ENCODE data around the gene DNTT.

Gene DNTT

DNA sequence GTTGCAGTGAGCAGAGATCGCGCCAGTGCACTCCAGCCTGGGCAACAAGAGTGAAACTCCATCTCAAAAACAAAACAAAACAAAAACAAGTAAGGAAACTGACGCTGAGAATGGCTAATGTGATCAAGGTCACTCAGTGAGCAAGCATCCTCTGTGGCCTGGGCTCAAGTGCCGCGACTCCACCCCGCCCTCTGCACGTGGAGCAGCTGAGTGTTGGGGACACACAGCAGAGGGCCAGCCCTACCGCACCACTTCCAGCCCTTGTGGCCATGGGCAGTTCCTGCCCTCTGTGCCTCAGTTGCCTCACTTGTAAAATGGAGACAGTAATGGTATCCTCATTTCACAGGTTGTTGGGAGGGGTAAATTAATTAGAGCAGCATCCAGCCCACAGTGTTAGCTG is 75.5 kb downstream of the DNTT start:
- no peak for DNase-seq (ENCODE audit: low read depth)

DNA sequence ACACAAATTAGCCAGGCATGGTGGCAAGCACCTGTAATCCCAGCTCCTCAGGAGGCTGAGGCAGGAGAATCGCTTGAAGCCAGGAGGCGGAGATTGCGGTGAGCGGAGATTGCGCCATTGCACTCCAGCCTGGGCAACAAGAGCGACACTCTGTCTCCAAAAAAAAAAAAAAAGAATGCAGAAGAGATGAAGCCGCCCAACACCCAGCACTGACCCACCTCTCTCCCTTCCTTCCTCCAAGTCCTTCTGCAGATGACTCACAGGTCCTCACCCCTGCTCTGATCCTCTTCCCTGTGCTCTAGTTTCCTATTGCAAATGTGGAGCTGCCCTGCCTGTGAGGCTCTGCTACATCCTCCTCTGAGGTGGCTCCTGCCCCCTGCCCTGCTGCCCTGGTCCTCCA is 76.6 kb downstream of the DNTT start:
- DNase-seq (ENCODE audit: low read depth): no peak

DNA sequence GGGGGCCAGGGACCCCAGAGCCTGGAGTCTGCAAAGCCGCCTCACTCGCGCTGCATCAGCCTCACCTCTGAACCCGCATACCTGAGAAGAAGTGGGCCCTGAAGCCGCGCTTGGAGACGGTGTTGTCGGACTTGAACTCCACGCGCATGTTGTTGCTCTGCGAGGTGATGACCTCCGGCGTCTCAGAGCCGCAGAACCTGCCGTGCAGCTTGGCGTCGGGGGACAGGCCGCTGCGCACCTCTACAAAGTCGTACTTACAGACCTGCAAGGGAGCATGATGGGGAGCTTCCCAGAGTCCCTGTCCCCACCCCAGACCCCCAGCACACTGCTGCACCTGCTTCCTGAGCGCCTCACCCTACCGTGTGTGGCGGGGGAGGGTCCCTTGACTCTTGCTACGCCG is 80.3 kb downstream of the DNTT start:
- no peak for DNase-seq (ENCODE audit: low read depth)

DNA sequence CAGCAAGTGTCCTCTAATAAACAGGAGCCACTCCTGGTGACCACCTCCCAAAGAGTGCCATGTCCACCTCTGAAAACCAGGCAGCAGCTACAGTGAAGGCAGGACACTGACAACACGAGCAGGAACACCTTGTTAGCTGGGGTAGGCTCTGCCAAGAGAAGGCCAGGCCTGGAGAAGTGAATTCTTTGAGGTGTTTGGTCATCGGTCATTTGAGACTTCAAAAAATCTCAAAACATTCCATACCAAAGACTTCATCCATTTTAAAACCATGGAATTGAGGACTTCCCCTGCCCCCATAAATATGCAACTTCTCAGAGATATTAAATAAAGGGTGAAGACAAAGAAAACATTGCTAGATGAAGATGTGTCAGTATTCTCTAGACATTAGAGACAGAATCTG is 82.9 kb downstream of the DNTT start:
- DNase-seq (ENCODE audit: low read depth): no peak

DNA sequence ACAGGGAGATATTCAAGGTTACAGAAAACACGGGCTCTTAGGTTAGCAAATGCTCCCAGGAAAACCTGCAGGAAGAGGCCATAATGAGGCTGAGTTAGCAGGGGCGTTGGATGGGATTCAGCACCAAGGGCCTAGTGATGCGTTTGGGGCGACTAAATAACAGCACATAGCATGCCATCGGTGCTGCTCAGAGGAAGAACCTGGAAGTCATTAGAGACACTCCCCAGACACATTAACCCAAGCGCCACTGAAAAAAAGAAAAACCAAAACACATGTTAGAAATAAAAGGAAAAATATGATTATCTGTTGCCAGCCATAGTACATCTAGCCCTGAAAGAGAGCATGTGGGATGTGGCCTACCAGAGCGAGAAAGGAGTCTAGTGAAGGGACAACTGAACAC is 83.4 kb downstream of the DNTT start:
- DNase-seq (ENCODE audit: low read depth): no peak

All from activated T-helper 9 cell treated with anti-CD3 and anti-CD28 coated beads, Interleukin-2, amount 50 U/mL, for 16 hours (primary cell).